GM10248 (cell line): ENCODE results near the gene BRAT1.

Source experiments
- CTCF ChIA-PET: fragments of 300-600 bp; sonication (Branson Sonifier 250); formaldehyde crosslinking; extraction: SDS; loops from one replicate; lab custom pipeline; 2021; ENCODE audit warnings: antibody characterized with exemption; lab: Yijun Ruan, JAX
- POLR2A ChIA-PET: fragments of 350-650 bp; sonication (Branson Sonifier 250); formaldehyde crosslinking; extraction: SDS; loops from one replicate; lab custom pipeline; 2020; ENCODE audit warnings: antibody characterized with exemption; lab: Yijun Ruan, JAX
- DNase-seq: peaks from one replicate; pipeline ENCODE4 v3.0.0; 2012; ENCODE audit errors: extremely low spot score
- TF ChIP-seq, protein P1 (sequence below): IDR thresholded peaks from 2 replicates; pipeline ENCODE4 v1.5.1; 2012; ENCODE audit warnings: mild to moderate bottlenecking, low read depth; ENCODE audit errors: extremely low read depth, missing control alignments, control extremely low read depth

Gene BRAT1

GRCh38 chr7:2517678-2518507, 37.4 kb downstream of the BRAT1 start:
- POLR2A ChIA-PET = no interaction called here
- DNase-seq = no peak
- CTCF ChIA-PET = interaction anchor here (1.8 kb wide), 1 partner anchor 41 kb away, joined by 4 read pairs; the partner anchor contains the start of gene IQCE
- TF ChIP-seq, protein P1, sequence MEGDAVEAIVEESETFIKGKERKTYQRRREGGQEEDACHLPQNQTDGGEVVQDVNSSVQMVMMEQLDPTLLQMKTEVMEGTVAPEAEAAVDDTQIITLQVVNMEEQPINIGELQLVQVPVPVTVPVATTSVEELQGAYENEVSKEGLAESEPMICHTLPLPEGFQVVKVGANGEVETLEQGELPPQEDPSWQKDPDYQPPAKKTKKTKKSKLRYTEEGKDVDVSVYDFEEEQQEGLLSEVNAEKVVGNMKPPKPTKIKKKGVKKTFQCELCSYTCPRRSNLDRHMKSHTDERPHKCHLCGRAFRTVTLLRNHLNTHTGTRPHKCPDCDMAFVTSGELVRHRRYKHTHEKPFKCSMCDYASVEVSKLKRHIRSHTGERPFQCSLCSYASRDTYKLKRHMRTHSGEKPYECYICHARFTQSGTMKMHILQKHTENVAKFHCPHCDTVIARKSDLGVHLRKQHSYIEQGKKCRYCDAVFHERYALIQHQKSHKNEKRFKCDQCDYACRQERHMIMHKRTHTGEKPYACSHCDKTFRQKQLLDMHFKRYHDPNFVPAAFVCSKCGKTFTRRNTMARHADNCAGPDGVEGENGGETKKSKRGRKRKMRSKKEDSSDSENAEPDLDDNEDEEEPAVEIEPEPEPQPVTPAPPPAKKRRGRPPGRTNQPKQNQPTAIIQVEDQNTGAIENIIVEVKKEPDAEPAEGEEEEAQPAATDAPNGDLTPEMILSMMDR = no peak

GRCh38 chr7:2517026-2517425, 38.3 kb downstream of the BRAT1 start:
- DNase-seq = no peak
- ChIA-PET CTCF (interaction anchor here (1.5 to 1.8 kb wide), 3 partner anchors 42 to 193 kb away, joined by 3 to 5 read pairs (median 4); partner anchors contain the start of gene IQCE), POLR2A (no interaction called here)
- TF ChIP-seq, protein P1 = no peak

- ChIA-PET CTCF (interaction anchor here (1.5 to 1.8 kb wide), 3 partner anchors 43 to 194 kb away, joined by 3 to 5 read pairs (median 4); partner anchors contain the start of gene IQCE), POLR2A (no interaction called here)
- TF ChIP-seq, protein P1 = no peak
- no peak for DNase-seq
Measured at GRCh38 chr7:2516194-2516555, 39.1 kb downstream of the BRAT1 start.

- DNase-seq = no peak
- ChIA-PET POLR2A (no interaction called here), CTCF (interaction anchor here (1.5 to 1.6 kb wide), 2 partner anchors 47 to 195 kb away, joined by 3 to 5 read pairs; no protein-coding TSS in a partner anchor)
- TF ChIP-seq, protein P1 = no peak
Measured at GRCh38 chr7:2515424-2516193, 39.7 kb downstream of the BRAT1 start.

GRCh38 chr7:2514473-2515423, 40.6 kb downstream of the BRAT1 start:
- no peak for DNase-seq
- TF ChIP-seq, protein P1 = no peak
- CTCF ChIA-PET = no interaction called here
- POLR2A ChIA-PET = no interaction called here
